Uterus (tissue), 4 donors: ENCODE measurements around the gene FHIT. TPM values are rescaled to one million over a fixed set of nuclear protein-coding genes. Genes with fewer than 3 reads are reported as not detected.

ENCODE experiments used
- DNase-seq, 2 donors: peaks; one replicate each; pipeline ENCODE4 v3.0.0-alpha.2; 2019 to 2020
- H3K27ac ChIP-seq, 2 donors: fragments of 200-600 bp; sonication (generic); 1 replicate in 1 of 2; 2 replicates in 1 of 2; pipeline ENCODE4 v1.5.1; 2016 to 2018
- H3K27me3 ChIP-seq, 2 donors: fragments of 200-600 bp; sonication (generic); one replicate each; pipeline ENCODE4 v1.5.1; 2018 to 2019; ENCODE audit warnings: control low read depth in 1 of 2
- H3K36me3 ChIP-seq, 2 donors: fragments of 200-600 bp; sonication (generic); one replicate each; pipeline ENCODE4 v1.5.1; 2019; ENCODE audit warnings: control low read depth in 1 of 2
- H3K4me1 ChIP-seq, 2 donors: fragments of 200-600 bp; sonication (generic); one replicate each; pipeline ENCODE4 v1.5.1; 2018 to 2019; ENCODE audit warnings: control low read depth in 1 of 2
- H3K4me3 ChIP-seq, 2 donors: fragments of 200-600 bp; sonication (generic); 1 replicate in 1 of 2; 2 replicates in 1 of 2; pipeline ENCODE4 v1.5.1; 2018 to 2019; ENCODE audit warnings: mild to moderate bottlenecking in 1 of 2
- H3K9me3 ChIP-seq, 2 donors: fragments of 200-600 bp; sonication (generic); one replicate each; pipeline ENCODE4 v1.5.1; 2019; ENCODE audit warnings: control low read depth in 1 of 2
- POLR2A ChIP-seq, 2 donors: fragments of 450-650 bp; IDR thresholded peaks; one replicate each; pipeline ENCODE4 v1.6.1; 2016; ENCODE audit warnings: antibody characterized with exemption in 2 of 2, mild to moderate bottlenecking in 1 of 2, moderate library complexity in 1 of 2
- intact Hi-C: fragments of 100-400 bp; cut with DNase I; formaldehyde crosslinking; loops from one replicate; pipeline ENCODE4 v1.15.1; 2023; ENCODE audit warnings: low total_unique reads
- total RNA-seq, 4 donors: library from RNA; depleted of rRNA in 3 of 4; stranded (reverse); fragments of >200 nt in 3 of 4; gene quantifications; one replicate each; pipeline versions ENCODE4 v1.1.0 to v1.2.4, GENCODE V29; 2014 to 2023
- TF ChIP-seq, protein P1 (sequence below), 4 experiments: fragments of 200-600 bp in 2 of 4; fragments of 450-650 bp in 2 of 4; sonication (generic) in 2 of 4; IDR thresholded peaks; one replicate each; pipeline ENCODE4 v1.5.1; 2016 to 2019; ENCODE audit warnings: antibody characterized with exemption in 4 of 4, mild to moderate bottlenecking in 2 of 4, moderate library complexity in 1 of 4
- donor health status: DM: yes; HTN: yes; CAD: no.

The FHIT gene
- total RNA-seq, 4 donors from 2014 or later: 1.3 to 15.2 (median 7.3) TPM

DNA sequence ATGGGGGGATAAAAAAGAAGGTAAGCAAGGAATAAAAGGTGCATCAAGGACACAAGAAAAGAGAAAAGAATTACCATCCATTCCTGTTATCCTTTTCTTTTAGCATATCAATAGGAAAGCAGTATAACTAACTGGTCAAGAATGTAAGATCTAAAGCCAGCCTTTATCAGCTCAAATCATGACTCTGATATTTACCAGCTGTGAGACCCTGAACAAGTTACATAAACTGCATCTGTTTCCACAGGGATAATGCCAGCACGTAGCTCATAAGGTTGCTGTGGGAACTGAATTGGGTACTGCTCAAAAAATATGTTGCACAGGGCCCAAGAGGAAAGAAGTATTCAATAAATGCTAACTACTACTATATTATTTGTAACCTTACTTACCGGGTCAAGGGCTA is 1109.2 kb downstream of the FHIT start:
- intact Hi-C loops: no loop called here

GRCh38 chr3:60140160-60140559 is 1111.1 kb downstream of the FHIT start:
- Histone ChIP-seq H3K36me3 (no peaks in the 10 kb centered on the region), H3K9me3 (no peaks in the 10 kb centered on the region), H3K4me1 (no peaks in the 10 kb centered on the region), H3K27me3 (no peaks in the 10 kb centered on the region), H3K27ac (no peak overlapping the region), H3K4me3 (no peak overlapping the region)
- no peak for DNase-seq
- intact Hi-C loops: no loop called here
- TF ChIP-seq, protein P1, sequence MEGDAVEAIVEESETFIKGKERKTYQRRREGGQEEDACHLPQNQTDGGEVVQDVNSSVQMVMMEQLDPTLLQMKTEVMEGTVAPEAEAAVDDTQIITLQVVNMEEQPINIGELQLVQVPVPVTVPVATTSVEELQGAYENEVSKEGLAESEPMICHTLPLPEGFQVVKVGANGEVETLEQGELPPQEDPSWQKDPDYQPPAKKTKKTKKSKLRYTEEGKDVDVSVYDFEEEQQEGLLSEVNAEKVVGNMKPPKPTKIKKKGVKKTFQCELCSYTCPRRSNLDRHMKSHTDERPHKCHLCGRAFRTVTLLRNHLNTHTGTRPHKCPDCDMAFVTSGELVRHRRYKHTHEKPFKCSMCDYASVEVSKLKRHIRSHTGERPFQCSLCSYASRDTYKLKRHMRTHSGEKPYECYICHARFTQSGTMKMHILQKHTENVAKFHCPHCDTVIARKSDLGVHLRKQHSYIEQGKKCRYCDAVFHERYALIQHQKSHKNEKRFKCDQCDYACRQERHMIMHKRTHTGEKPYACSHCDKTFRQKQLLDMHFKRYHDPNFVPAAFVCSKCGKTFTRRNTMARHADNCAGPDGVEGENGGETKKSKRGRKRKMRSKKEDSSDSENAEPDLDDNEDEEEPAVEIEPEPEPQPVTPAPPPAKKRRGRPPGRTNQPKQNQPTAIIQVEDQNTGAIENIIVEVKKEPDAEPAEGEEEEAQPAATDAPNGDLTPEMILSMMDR (IDR thresholded peaks at IDR 0.05): no peak
- TF ChIP-seq POLR2A (IDR thresholded peaks at IDR 0.05): no peak

More for the DNA sequence above, 1109.2 kb downstream of the FHIT start:
- Histone ChIP-seq H3K27me3 (no peaks in the 10 kb centered on the region), H3K4me1 (no peaks in the 10 kb centered on the region), H3K4me3 (no peak overlapping the region), H3K27ac (no peak overlapping the region), H3K36me3 (no peaks in the 10 kb centered on the region), H3K9me3 (no peaks in the 10 kb centered on the region)
- no peak for DNase-seq
- no peak for TF ChIP-seq POLR2A (IDR thresholded peaks at IDR 0.05)
- TF ChIP-seq, protein P1 (IDR thresholded peaks at IDR 0.05): no peak

GRCh38 chr3:60136601-60137000 is 1114.7 kb downstream of the FHIT start:
- H3K9me3 ChIP-seq: no peaks in the 10 kb centered on the region
- no peak overlapping the region for H3K4me3 ChIP-seq
- no peaks in the 10 kb centered on the region for H3K4me1 ChIP-seq
- DNase-seq: no peak
- H3K36me3 ChIP-seq: no peaks in the 10 kb centered on the region
- H3K27me3 ChIP-seq: no peaks in the 10 kb centered on the region
- no peak for TF ChIP-seq POLR2A (IDR thresholded peaks at IDR 0.05)
- TF ChIP-seq, protein P1 (IDR thresholded peaks at IDR 0.05): no peak
- intact Hi-C loops: no loop called here
- no peak overlapping the region for H3K27ac ChIP-seq

GRCh38 chr3:60135474-60135873 is 1115.8 kb downstream of the FHIT start:
- intact Hi-C loops: no loop called here
- no peaks in the 10 kb centered on the region for H3K9me3 ChIP-seq
- TF ChIP-seq POLR2A (IDR thresholded peaks at IDR 0.05): no peak
- TF ChIP-seq, protein P1 (IDR thresholded peaks at IDR 0.05): no peak
- no peaks in the 10 kb centered on the region for H3K27me3 ChIP-seq
- no peak overlapping the region for H3K4me3 ChIP-seq
- no peak for DNase-seq
- H3K36me3 ChIP-seq: no peaks in the 10 kb centered on the region
- H3K27ac ChIP-seq: no peak overlapping the region
- H3K4me1 ChIP-seq: no peaks in the 10 kb centered on the region

DNA sequence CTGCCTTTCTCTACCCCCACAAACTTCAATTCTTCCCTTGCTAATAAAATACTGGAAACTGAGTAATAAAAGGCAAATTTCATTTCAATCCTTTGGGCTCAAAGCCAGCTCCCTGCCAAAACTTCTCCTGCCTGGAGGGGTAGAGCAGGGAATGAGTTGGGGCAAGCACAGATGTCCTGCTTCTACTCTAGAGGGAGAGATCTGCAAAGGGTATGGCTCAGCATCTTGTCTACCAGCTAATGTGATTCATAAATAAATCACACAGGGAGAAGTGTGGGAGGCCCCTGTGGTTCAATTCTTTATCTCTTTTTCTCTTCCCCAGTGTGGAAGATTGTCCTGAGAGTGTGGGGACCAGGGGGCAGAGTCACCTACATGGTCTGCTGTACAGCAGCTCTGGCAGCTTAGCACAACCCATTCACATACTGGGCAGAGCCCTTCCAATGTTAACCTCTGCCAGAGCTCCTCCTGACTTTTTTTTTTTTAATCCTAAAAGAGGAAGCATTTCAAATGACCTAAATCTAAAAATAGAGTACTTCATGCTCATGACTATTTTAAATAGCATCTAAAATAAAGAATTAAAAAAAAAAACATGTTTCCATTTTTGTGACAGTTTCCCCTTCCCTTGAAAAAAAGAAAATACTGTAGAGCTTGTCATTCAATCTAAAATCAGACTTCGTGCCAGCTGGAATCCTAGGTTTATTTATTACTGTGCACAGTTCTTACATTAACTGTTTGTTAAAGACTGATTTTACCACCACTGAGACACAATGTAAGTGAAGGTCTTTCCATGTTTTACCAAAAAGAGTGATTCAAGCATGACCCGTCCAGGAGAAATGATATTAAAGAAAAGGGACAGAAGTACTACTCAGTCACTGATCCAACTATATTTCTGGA is 1117.7 kb downstream of the FHIT start:
- no peak for DNase-seq
- Histone ChIP-seq H3K4me3 (no peak overlapping the region), H3K27ac (peak overlapping the region in 1 of 2 donors; percentile 26), H3K27me3 (no peaks in the 10 kb centered on the region), H3K36me3 (no peaks in the 10 kb centered on the region), H3K9me3 (no peaks in the 10 kb centered on the region), H3K4me1 (no peaks in the 10 kb centered on the region)
- intact Hi-C loops: no loop called here
- TF ChIP-seq POLR2A (IDR thresholded peaks at IDR 0.05): no peak
- TF ChIP-seq, protein P1 (IDR thresholded peaks at IDR 0.05): no peak
